SK-N-SH (cell line): ENCODE data around the gene BTBD10. TPM values are rescaled to one million over a fixed set of nuclear protein-coding genes. Genes with fewer than 3 reads are reported as not detected.

Experiments
- CTCF ChIA-PET: fragments of 300-600, 350-600 bp; formaldehyde crosslinking; extraction: SDS; loops from one replicate; lab custom pipeline; 2021; lab: Yijun Ruan, JAX
- POLR2A ChIA-PET: fragments of 350-600 bp; sonication (Branson Sonifier 250); formaldehyde crosslinking; extraction: SDS; loops from one replicate; lab custom pipeline; 2020; ENCODE audit warnings: antibody characterized with exemption, inconsistent platforms; lab: Yijun Ruan, JAX
- DNase-seq: peaks from one replicate; pipeline ENCODE4 v3.0.0; 2012
- H2AFZ ChIP-seq: fragments of 200-600 bp; sonication (generic); 2 replicates; pipeline ENCODE4 v1.8.1; 2016; ENCODE audit warnings: antibody characterized with exemption, mild to moderate bottlenecking, low read depth
- H3F3A ChIP-seq: fragments of 200-600 bp; sonication (generic); replicated peaks from 2 replicates; pipeline ENCODE3; 2016; ENCODE audit warnings: antibody characterized with exemption, mild to moderate bottlenecking; ENCODE audit not compliant: insufficient read depth
- H3K27ac ChIP-seq, 2 experiments: fragments of 200-500 bp in 1 of 2; fragments of 200-600 bp in 1 of 2; sonication (Bioruptor generic) in 1 of 2; sonication (generic), shearing (Covaris generic) in 1 of 2; 2 replicates each; pipeline versions ENCODE4 v1.5.1 to v1.6.1; 2014 to 2016; ENCODE audit warnings: low read depth in 2 of 2, inconsistent platforms in 1 of 2, low read length in 1 of 2, mild to moderate bottlenecking in 1 of 2, mixed read lengths in 1 of 2
- H3K27me3 ChIP-seq: fragments of 200-600 bp; sonication (generic), shearing (Covaris generic); 2 replicates; pipeline ENCODE4 v1.6.1; 2016; ENCODE audit warnings: mixed run types; ENCODE audit not compliant: insufficient read depth
- H3K36me3 ChIP-seq, 2 experiments: fragments of 200-500 bp in 1 of 2; fragments of 200-600 bp in 1 of 2; sonication (Bioruptor generic) in 1 of 2; sonication (generic) in 1 of 2; replicated peaks in 1 of 2; 2 replicates each; pipeline versions ENCODE3 to v1.5.1; 2014 to 2016; ENCODE audit warnings: low read length in 1 of 2, mild to moderate bottlenecking in 1 of 2; ENCODE audit not compliant: insufficient read depth in 2 of 2, control insufficient read depth in 1 of 2
- H3K4me1 ChIP-seq, 2 experiments: fragments of 200-500 bp in 1 of 2; fragments of 200-600 bp in 1 of 2; sonication (Bioruptor generic) in 1 of 2; sonication (generic), shearing (Covaris generic) in 1 of 2; 2 replicates each; pipeline versions ENCODE4 v1.5.1 to v1.6.1; 2014 to 2016; ENCODE audit warnings: low read depth in 1 of 2, low read length in 1 of 2, mixed run types in 1 of 2; ENCODE audit not compliant: insufficient read depth in 2 of 2, control insufficient read depth in 1 of 2
- H3K4me2 ChIP-seq: fragments of 200-600 bp; sonication (generic), shearing (Covaris generic); 2 replicates; pipeline ENCODE4 v1.6.1; 2017; ENCODE audit warnings: mixed run types
- H3K4me3 ChIP-seq, 2 experiments: fragments of 200-500 bp in 1 of 2; fragments of 200-600 bp in 1 of 2; sonication (Bioruptor generic) in 1 of 2; sonication (generic), shearing (Covaris generic) in 1 of 2; 2 replicates each; pipeline versions ENCODE4 v1.5.1 to v1.8.1; 2014 to 2016; ENCODE audit warnings: low read depth in 2 of 2, inconsistent platforms in 1 of 2, low read length in 1 of 2, mild to moderate bottlenecking in 1 of 2, mixed read lengths in 1 of 2, moderate library complexity in 1 of 2
- H3K79me2 ChIP-seq: fragments of 200-600 bp; sonication (generic); 2 replicates; pipeline ENCODE4 v1.8.1; 2017; ENCODE audit warnings: mild to moderate bottlenecking; ENCODE audit not compliant: insufficient read depth
- H3K9ac ChIP-seq: fragments of 200-600 bp; sonication (generic); 2 replicates; pipeline ENCODE4 v1.6.1; 2017; ENCODE audit warnings: mixed run types
- H3K9me2 ChIP-seq: fragments of 200-600 bp; sonication (generic); 2 replicates; pipeline ENCODE4 v1.6.1; 2017; ENCODE audit warnings: mixed run types
- H3K9me3 ChIP-seq: fragments of 200-600 bp; sonication (generic); 2 replicates; pipeline ENCODE4 v1.6.1; 2017; ENCODE audit warnings: mixed run types, mild to moderate bottlenecking, moderate library complexity
- H4K20me1 ChIP-seq: fragments of 200-600 bp; sonication (generic); 2 replicates; pipeline ENCODE4 v1.6.1; 2017; ENCODE audit warnings: mild to moderate bottlenecking, mixed run types; ENCODE audit not compliant: insufficient read depth
- FOSL2 ChIP-seq: IDR thresholded peaks from 2 replicates; pipeline ENCODE4 v1.4.0; 2012; ENCODE audit warnings: low read depth, mild to moderate bottlenecking, moderate library complexity, borderline replicate concordance
- JUND ChIP-seq: IDR thresholded peaks from 2 replicates; pipeline ENCODE4 v1.4.0; 2012
- NFIC ChIP-seq: IDR thresholded peaks from 2 replicates; pipeline ENCODE4 v1.4.0; 2012; ENCODE audit warnings: borderline replicate concordance
- TAF1 ChIP-seq: IDR thresholded peaks from 2 replicates; pipeline ENCODE4 v1.6.1; 2012; ENCODE audit warnings: low read depth, mild to moderate bottlenecking, low read length, moderate library complexity, borderline replicate concordance
- WGBS: methylation state at CpG from one replicate; pipeline ENCODE4 v1.1.6; 2017; ENCODE audit warnings: low lambda C conversion rate; 5-methylcytosine and 5-hydroxymethylcytosine counted together
- polyA plus RNA-seq, 3 experiments: library from polyadenylated mRNA; depleted of rRNA; stranded (reverse); fragments of >200 nt; gene quantifications; 2 replicates each; pipeline ENCODE4 v1.2.3, GENCODE V29; 2012
- TF ChIP-seq, protein P1 (sequence below): IDR thresholded peaks from 2 replicates; pipeline ENCODE4; 2012
- TF ChIP-seq, protein P2 (sequence below): IDR thresholded peaks from 2 replicates; pipeline ENCODE4 v1.4.0; 2012; ENCODE audit warnings: low read depth

Gene BTBD10
- polyA plus RNA-seq, 1 of the 3 experiments (the other 2 are of a cell fraction), result 23.0 TPM

DNA sequence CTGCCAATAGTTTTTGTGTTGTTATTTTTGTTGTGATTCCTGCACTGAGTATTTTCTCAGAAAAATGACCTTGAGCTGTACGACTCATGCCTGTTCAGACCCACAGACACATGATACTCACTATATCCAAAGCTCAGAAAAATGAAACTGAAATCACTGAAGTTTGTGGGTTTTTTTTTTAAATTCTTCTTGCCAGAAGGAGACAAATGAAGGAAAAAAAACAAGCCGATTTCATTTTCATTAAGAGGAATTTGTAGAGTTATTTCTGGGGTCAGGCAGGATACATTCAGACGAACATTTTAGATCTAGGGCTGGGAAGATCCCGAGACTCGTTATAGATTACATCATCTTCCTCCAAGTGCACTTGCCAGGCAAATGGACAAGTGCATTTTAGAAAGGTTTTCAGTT is 125.0 kb downstream of the BTBD10 start:
- H3K9ac ChIP-seq, result peak overlapping the region; percentile 68
- no peaks in the 10 kb centered on the region for H4K20me1 ChIP-seq
- H3K4me3 ChIP-seq, result peak overlapping the region; percentile 41 to 56; a peak in 3 of 4 replicates
- 3% methylated on average over 5 of the region's 5 CpGs for WGBS
- H3K4me2 ChIP-seq, result peak overlapping the region; percentile 56
- POLR2A ChIA-PET, result no interaction called here
- H3F3A ChIP-seq, result peaks cover 20% of the 10 kb centered on the region
- no peaks in the 10 kb centered on the region for H3K9me2 ChIP-seq
- no peaks in the 10 kb centered on the region for H3K27me3 ChIP-seq
- H3K36me3 ChIP-seq, result no peaks in the 10 kb centered on the region
- CTCF ChIA-PET, result interaction anchor here (0.7 to 10.7 kb wide), 8 partner anchors 15 to 374 kb away, joined by 3 to 177 read pairs (median 3); no protein-coding TSS in a partner anchor
- no peaks in the 10 kb centered on the region for H3K9me3 ChIP-seq
- H3K4me1 ChIP-seq, result peaks cover 11 to 23% of the 10 kb centered on the region in 2 experiments
- peak overlapping the region; percentile 63 for H2AFZ ChIP-seq
- TF ChIP-seq, protein P1, sequence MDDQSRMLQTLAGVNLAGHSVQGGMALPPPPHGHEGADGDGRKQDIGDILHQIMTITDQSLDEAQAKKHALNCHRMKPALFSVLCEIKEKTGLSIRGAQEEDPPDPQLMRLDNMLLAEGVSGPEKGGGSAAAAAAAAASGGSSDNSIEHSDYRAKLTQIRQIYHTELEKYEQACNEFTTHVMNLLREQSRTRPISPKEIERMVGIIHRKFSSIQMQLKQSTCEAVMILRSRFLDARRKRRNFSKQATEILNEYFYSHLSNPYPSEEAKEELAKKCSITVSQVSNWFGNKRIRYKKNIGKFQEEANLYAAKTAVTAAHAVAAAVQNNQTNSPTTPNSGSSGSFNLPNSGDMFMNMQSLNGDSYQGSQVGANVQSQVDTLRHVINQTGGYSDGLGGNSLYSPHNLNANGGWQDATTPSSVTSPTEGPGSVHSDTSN, result no peak
- TF ChIP-seq NFIC, result no peak
- no peak for TF ChIP-seq TAF1
- TF ChIP-seq JUND, result no peak
- no peak for TF ChIP-seq FOSL2
- TF ChIP-seq, protein P2, sequence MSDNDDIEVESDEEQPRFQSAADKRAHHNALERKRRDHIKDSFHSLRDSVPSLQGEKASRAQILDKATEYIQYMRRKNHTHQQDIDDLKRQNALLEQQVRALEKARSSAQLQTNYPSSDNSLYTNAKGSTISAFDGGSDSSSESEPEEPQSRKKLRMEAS, result peak; percentile 12; the same call in 1 of the 2 replicates
- H3K79me2 ChIP-seq, result peaks cover 24% of the 10 kb centered on the region; the same call in 1 of the 2 replicates
- DNase-seq, result no peak
- H3K27ac ChIP-seq, result peak overlapping the region; percentile 80 to 92

Other genes starting within 250 kb of the BTBD10 start
- 6.5 and 8.2 TPM in 2 replicates for gene BMAL1, start 185.4 kb downstream of the BTBD10 start, polyA plus RNA-seq (2012; rRNA removed)
- not detected in 2 replicates for gene PTH, start 32.8 kb upstream of the BTBD10 start, polyA plus RNA-seq (2012; rRNA removed)
- gene FAR1, start 205.4 kb upstream of the BTBD10 start, polyA plus RNA-seq (2012; rRNA removed), result 29.0 and 38.8 TPM in 2 replicates